Heart left ventricle (tissue), 13 donors: Measurements from ENCODE around the gene NR2F1-AS1.

Source experiments
- CTCF ChIP-seq, 12 donors: fragments of 200-600 bp; sonication (generic) in 4 of 12; IDR thresholded peaks; one replicate each; pipeline versions ENCODE4 v1.5.0 to v1.8.0; 2018 to 2022; ENCODE audit warnings: antibody characterized with exemption in 12 of 12, mild to moderate bottlenecking in 5 of 12
- POLR2A ChIP-seq, 2 donors: fragments of 450-650 bp; IDR thresholded peaks; one replicate each; pipeline ENCODE4 v1.6.1; 2017; ENCODE audit warnings: antibody characterized with exemption in 2 of 2, mild to moderate bottlenecking in 2 of 2, moderate library complexity in 2 of 2
- donor health status: ischemic (EF 13 %, LVEDD 7.1; RV severe dilation, severe dysfunction).
- donor health status: DM: no; HTN: yes; CAD: no.
- donor health status: DM: no; HTN: no; CAD: no.
- donor health status: ischemic (EF 25% LVEDD 6.9; RV normal size, moderate dysfunction).
- donor health status: ischemic (EF 25% LVEDD 5.7; RV mildly dilated, moderate dysfunction).
- donor health status: ischemic (EF 35%, LVEDD 5.7; RV mildly dilated, moderate dysfunction).
- donor health status: nonischemic (EF 11% LVEDD 7.7; RV severe dilation, severe dysfunction).
- donor health status: DM: yes; HTN: yes; CAD: no.
- donor health status: PGD.
- donor health status: ischemic (EF 29% LVEDD 5.4; RV normal size, mild dysfunction).
- donor health status: nonischemic (EF 23%, LVEDD 6.1; RV moderate dilation, normal function).

DNA sequence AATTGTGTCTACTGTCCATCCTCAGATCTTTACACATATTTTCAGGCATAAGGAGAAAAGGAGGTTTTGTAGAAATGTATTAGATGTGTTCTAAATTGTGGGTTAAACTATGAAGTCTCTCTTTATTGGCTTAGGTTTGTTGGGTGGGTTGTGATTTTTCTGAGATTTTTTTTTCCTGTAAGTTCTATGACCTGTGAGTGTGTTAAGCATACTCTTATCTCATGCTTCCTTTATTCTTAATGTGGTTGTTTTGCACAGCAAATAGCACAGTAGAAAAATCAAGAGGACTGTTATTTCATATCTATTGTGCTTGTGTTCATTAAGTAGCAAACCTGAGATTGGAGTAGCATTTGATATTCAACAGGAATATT is 25.3 kb upstream of the NR2F1-AS1 start:
- TF ChIP-seq CTCF (IDR thresholded peaks at IDR 0.05) (no peak), POLR2A (IDR thresholded peaks at IDR 0.05) (no peak)
